Hematopoietic multipotent progenitor cell treated with erythropoietin and hydrocortisone succinate and interleukin-3 and kit ligand, for 17 days (in vitro differentiated cells): ENCODE results near the gene SPAG9.
A peak's percentile ranks its signal among the peaks of the same experiment; 100 is the strongest.

Experiments
- DNase-seq: peaks from one replicate; pipeline ENCODE4 v3.0.0-alpha.2; 2015; ENCODE audit warnings: low spot score

Gene SPAG9

GRCh38 chr17:50989149-50989548 lies 131.5 kb downstream of the SPAG9 start:
- DNase-seq, result no peak

- DNase-seq, result no peak
Measured at GRCh38 chr17:50988427-50988826, 132.2 kb downstream of the SPAG9 start.

GRCh38 chr17:50986989-50987660 lies 133.5 kb downstream of the SPAG9 start:
- DNase-seq, result no peak

DNA sequence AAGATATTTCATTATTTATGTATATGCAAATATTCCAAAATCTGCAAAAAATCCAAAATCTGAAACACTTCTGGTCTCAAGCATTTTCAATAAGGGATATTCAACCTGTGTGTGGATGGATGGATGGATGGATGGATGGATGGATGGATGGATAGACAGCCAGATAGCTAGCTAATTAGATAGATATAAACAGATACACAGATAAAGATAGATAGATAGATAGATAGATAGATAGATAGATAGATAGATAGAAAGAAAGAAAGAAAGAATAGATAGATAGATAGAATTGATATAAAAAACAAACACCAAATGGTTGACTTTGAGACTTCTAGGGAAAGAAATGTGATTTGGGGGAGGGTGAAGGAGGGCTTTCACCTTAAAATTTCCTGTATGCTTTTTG lies 139.4 kb downstream of the SPAG9 start:
- no peak for DNase-seq

DNA sequence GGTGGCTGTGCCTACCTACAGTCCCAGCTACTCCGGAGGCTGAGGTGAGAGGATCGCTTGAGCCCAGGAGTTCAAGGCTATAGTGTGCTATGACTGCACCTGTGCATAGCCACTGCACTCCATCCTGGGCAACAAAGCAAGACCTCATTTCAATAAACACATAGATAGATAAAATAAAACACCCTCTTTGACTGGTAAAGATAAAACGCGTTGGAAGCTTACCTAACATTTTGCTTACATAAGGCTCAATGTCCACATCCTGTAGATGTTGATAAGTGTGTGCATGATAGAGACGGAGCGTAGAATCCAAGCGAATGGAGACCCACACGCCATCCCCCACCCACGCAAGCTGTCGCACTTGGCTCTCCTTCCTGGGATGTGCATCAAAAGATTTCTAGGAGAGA lies 141.1 kb downstream of the SPAG9 start:
- DNase-seq, result no peak

DNA sequence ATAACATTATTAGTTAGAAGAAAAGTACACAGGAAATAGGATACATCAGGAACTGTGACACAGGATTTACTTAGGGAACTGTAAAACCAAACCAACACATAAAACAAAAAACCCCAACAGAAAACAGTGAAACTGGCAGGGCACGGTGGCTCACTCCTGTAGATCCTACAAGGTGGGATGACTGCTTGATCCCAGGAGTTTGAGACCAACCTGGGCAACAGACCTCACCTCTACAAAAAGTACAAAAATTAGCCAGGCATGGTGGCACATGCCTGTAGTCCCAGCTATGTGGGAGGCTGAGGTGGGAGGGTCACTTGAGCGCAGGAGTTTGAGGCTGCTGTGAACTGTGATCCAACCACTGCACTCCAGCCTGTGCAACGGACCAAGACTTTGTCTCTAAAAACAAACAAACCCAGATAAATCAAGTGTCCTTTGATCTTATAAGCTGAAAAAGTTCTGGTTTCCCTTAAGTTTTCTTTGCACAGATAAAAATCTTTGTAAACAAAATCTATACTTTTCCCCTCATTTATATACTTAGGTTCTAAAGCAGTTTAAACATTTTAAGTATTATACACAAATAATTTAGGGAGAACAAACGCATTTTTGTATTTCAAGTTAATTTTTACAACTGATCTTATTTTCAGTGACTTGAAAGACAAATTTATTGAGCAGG lies 143.0 kb downstream of the SPAG9 start:
- no peak for DNase-seq

- no peak for DNase-seq
Measured at GRCh38 chr17:50976951-50977472, 143.7 kb downstream of the SPAG9 start.

DNA sequence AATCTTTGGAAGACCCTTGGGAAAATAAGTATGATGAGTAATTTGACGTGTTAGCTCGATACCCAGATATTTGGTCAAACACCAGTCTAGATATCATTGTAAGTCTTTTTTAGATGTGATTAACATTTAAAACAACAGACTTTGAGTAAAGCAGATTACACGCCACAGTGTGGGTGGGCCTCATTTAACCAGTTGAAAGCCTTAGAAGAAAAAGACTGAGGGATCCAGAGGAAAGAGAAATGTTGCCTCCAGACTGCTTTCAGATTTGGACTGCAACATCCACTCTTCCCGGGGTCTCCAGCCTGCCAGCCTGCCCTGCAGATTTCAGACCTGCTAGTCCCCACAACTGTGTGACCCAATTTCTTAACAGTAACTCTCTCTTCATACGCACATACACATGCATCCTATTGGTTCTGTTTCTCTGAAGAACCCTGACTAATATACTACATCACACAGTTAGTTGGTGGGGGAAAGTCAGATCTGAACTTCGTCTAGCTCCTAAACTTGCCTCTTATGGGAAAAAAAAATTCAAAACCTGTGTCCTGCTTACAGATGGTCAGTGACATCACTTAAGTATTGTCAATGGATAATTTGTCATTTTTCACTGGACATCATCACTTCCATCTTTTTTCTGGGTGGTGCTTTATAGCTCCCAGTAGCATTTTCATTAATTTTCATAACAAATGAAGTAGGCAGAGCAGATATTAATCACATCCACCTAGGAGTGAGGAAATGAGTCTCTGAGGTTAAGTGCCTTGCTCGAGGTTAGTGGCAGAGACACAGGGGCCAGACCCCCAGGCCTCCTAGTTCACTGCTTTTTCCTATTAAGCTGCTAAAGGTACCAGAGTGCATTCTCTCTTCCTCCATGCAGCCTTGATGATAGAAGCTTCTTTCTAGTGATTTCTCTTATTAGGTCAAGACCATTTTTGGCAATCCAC lies 146.8 kb downstream of the SPAG9 start:
- no peak for DNase-seq

DNA sequence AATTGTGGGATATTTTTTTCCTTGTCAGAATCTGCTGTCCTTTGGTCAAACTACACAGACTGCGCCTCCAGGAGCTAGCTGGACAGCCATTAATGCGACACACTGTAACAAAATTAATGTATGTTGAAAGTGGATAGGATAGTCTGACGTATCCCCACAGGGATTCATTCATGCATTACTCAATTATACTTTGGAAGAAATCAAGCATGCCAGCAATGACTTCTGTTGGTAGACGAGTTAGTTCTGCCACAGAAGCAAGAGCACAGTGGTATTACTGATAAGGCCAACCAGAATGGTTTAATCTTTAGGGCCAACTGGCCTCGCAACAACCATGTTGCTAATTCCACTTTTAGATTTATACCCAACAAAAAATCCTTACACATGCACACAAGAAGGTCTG lies 148.1 kb downstream of the SPAG9 start:
- no peak for DNase-seq

DNA sequence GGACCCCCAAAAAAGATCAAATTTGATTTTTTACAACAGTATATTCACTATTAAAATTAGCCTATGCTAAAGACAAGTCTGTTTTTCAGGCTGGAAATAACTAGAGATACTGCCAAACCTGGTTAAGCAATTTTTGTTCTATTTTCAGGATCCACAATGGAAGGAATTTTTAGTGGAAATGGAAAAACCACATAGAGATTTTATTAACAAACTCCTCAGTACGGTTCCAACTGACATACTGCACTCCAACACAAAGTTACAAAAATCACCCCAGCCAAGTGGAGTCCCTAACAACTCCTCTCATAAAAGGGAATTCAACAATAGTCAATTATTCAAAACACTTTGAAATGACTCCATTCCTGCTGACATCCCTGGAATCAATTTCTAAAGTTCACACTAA lies 152.9 kb downstream of the SPAG9 start:
- DNase-seq, result no peak

DNA sequence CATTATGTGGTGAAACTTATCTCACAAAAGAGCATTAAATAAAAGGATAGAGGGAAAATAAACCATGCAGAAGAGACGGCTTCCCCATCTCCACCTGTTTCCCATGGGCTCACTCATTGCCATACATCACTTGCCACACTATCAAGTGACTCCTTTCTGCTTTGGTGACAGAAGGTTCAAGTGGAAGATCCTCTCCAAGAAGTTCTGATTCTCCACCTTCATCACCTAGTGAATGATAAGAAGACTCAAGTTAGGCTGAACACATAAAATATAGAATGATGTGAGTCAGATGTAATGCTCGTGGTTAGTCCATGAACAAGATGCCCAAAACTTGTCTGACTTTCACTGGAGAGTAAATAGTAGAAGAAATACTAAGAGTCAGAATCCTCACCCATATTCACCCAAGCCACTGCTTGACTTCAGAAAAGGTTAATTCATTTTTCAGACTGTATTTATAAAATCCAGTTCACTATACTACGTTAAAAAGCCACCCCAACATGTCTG lies 154.5 kb downstream of the SPAG9 start:
- no peak for DNase-seq

GRCh38 chr17:50963139-50963538 lies 157.5 kb downstream of the SPAG9 start:
- DNase-seq, result no peak

DNA sequence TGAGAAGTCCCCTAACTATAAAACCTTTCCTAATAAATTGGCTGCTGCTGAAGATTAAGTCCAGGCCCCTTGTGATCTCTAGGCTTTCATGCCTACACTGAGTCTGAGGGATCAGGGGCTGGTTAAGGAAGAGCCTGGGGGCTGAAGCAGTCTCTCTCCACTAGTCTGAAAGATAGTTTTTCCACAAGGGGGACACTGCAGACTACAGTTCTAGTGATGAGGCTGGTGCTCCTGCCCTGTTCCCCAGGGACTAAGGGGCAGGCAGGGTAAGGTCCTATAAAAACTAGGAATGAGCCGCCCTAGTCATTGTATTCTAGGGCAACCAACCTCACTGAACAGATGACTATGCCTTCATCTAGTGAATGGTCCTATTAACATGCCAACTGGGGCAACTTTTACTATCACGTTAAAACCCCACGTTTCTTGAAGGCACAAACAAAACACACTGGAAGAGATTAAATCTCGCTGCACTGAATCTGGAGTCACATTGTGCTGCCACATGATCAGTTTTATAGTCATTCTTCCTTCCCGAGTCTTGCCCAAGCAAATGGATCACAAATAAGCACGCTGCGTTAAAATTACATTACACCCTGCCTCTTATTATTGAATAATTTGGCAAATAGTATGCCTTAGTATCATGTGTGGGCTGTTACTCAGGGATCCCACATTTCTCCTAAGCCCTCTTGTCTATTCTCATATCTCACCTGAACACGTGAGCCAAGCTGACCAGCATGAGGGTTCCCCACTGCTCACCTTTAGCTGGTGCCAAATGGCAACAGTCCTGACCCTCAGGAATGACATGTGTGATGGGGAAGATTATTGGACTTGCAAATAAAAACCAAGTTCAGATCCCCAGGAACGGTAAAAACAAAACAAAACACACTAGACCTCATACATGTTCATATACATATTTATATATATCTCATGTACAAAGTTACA lies 159.1 kb downstream of the SPAG9 start:
- DNase-seq, result no peak

DNA sequence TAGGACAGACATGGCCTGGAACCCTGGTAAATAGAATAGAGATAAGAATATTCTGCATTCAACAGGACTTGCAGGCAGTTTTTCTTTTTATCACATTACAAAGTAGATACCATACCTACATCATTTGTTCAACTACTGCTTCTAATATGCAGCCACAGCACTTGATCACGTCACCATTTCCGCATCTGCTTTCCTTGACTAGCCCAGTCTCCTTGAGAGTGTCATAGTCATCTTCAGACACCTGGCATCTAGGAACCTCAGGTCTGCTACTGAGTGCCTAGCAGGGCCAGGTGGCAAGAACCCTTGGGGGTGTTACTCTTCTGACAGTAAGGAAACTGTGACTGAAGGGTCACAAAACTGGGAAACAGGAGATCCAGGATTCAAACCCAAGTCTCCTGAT lies 161.3 kb downstream of the SPAG9 start:
- no peak for DNase-seq

GRCh38 chr17:50957600-50958575 lies 162.8 kb downstream of the SPAG9 start:
- no peak for DNase-seq

DNA sequence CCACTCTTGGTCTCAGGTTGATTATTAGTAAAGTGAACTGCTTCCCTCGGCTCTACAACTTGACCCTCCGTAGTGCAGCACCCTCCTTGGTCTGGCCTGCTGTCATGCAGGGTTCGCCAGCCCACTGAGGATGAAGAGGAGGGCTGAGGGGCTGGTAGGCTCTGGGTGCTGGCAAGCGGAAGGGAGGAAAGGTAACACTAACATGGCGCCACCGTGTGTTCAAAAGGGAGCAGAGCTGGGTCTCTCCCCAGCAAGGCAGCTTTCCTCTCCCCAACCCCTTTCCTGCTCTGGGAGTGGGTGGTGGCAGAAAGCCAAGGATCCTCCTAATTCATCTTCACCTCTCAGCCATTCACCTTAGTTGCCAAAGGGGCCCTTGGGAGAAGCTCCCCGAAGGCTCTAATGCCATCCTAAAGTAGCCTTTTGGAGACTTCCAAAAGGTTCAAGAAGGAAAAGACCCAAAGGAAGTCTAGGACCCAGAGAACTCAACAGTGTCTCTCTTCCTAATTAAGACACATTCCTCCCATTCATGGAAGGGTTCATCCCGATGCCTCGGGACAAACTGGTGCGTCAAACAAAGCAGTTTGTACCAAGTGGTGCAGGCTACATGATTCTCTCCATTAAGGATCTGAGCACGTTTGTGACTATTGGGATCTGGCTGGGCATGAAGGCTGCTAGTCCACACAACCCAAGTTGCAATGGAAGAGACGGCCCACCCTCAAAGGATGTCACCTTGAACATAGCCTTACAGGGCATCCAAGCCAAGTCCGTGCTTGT lies 163.7 kb downstream of the SPAG9 start:
- DNase-seq, result peak; percentile 73

DNA sequence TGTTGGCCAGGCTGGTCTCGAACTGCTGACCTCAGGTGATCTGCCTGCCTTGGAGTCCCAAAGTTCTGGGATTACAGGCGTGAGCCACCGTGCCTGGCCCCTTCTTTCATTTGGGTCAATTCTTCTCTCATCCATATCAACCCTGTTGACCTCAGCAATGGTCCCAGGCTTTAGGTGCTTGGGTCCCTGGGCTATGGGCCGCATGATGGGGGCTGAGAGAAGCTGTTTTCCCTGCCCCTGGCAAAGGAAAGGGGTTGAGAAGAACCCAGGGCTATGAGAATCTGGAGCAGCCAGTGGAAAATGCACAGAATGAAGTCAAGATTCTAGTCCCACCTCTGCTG lies 164.3 kb downstream of the SPAG9 start:
- no peak for DNase-seq

DNA sequence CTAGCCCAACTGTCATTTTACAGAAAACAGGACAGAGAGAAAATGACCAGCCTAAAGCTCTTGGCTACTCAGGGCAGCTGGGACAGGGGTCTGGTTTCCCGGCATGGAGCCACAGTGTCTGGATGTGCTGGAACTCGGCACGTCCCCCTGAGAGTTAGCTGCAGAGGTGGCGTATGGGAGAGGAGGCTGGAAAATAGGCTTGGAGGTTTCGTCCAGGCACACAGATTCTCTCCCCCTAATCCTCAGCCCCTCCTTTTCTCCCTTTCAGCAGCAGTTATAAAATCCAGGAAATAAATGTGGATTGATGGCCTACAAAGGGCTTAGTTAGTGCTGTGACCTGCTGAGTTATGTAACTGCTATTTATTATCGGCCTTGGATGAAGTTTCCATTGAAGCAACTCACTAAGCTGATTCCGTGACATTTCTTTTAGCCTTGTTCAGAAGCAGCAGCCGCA lies 165.0 kb downstream of the SPAG9 start:
- no peak for DNase-seq

DNA sequence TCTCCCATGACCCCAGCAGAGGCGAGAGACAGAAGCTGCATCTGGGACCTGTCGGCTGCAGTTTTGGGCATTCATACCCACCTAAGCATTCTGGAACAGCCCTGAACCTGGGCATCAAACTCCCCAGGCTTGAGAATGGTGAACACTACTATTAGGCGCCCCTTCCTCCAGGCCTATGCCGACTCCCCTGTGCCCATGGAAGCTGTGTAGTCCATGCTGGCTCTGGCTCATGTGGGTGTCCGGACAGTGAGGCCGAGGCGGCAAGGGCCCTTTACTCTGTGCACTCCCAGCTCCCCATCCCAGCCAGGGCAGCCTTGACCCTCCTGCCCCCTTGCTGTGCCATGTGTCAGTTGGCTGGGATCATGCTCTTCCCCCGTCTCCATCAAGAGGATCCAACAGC lies 165.5 kb downstream of the SPAG9 start:
- DNase-seq, result no peak
